WI38 (cell line): ENCODE data around the gene RER1.

Source experiments
- H3K4me3 ChIP-seq: 2 replicates; pipeline ENCODE4 v1.5.1; 2011; ENCODE audit warnings: low read depth, mild to moderate bottlenecking, control low read depth, low read length
- TF ChIP-seq, protein P1 (sequence below): IDR thresholded peaks from 2 replicates; pipeline ENCODE4 v1.5.1; 2012; ENCODE audit warnings: low read depth, mild to moderate bottlenecking, control low read depth, low read length

Gene RER1

GRCh38 chr1:2350501-2350900 is 41.1 kb upstream of the RER1 start:
- no peak overlapping the region for H3K4me3 ChIP-seq
- TF ChIP-seq, protein P1, sequence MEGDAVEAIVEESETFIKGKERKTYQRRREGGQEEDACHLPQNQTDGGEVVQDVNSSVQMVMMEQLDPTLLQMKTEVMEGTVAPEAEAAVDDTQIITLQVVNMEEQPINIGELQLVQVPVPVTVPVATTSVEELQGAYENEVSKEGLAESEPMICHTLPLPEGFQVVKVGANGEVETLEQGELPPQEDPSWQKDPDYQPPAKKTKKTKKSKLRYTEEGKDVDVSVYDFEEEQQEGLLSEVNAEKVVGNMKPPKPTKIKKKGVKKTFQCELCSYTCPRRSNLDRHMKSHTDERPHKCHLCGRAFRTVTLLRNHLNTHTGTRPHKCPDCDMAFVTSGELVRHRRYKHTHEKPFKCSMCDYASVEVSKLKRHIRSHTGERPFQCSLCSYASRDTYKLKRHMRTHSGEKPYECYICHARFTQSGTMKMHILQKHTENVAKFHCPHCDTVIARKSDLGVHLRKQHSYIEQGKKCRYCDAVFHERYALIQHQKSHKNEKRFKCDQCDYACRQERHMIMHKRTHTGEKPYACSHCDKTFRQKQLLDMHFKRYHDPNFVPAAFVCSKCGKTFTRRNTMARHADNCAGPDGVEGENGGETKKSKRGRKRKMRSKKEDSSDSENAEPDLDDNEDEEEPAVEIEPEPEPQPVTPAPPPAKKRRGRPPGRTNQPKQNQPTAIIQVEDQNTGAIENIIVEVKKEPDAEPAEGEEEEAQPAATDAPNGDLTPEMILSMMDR = no peak

GRCh38 chr1:2350911-2351655 is 40.6 kb upstream of the RER1 start:
- H3K4me3 ChIP-seq = no peak overlapping the region
- TF ChIP-seq, protein P1 = no peak

- H3K4me3 ChIP-seq = no peak overlapping the region
- TF ChIP-seq, protein P1 = no peak
These were observed 39.9 kb upstream of the RER1 start for GRCh38 chr1:2351723-2352122.

- H3K4me3 ChIP-seq = no peak overlapping the region
- TF ChIP-seq, protein P1 = no peak
These were observed 39.2 kb upstream of the RER1 start for GRCh38 chr1:2352341-2352896.

- TF ChIP-seq, protein P1 = no peak
- H3K4me3 ChIP-seq = no peak overlapping the region
These were observed 38.6 kb upstream of the RER1 start for GRCh38 chr1:2352897-2353550.

- TF ChIP-seq, protein P1 = no peak
- H3K4me3 ChIP-seq = no peak overlapping the region
These were observed 37.8 kb upstream of the RER1 start for GRCh38 chr1:2353551-2354438.
